Measurements from ENCODE around the gene NUP93.

Gene NUP93

GRCh38 chr16:56851671-56852400, 121.9 kb downstream of the NUP93 start:
- TF ChIP-seq, protein P1, sequence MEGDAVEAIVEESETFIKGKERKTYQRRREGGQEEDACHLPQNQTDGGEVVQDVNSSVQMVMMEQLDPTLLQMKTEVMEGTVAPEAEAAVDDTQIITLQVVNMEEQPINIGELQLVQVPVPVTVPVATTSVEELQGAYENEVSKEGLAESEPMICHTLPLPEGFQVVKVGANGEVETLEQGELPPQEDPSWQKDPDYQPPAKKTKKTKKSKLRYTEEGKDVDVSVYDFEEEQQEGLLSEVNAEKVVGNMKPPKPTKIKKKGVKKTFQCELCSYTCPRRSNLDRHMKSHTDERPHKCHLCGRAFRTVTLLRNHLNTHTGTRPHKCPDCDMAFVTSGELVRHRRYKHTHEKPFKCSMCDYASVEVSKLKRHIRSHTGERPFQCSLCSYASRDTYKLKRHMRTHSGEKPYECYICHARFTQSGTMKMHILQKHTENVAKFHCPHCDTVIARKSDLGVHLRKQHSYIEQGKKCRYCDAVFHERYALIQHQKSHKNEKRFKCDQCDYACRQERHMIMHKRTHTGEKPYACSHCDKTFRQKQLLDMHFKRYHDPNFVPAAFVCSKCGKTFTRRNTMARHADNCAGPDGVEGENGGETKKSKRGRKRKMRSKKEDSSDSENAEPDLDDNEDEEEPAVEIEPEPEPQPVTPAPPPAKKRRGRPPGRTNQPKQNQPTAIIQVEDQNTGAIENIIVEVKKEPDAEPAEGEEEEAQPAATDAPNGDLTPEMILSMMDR (IDR thresholded peaks at IDR 0.05; ENCODE audit: low read depth, low read length, missing control alignments): peak; percentile 80
- DNase-seq (ENCODE audit: low read depth): no peak
- in situ Hi-C loops (cut with HindIII; ENCODE audit: low sequenced_read_pairs): no loop called here
- H3K4me3 ChIP-seq (ENCODE audit: low read depth, low read length): no peak overlapping the region

- DNase-seq (ENCODE audit: low read depth): no peak
- TF ChIP-seq, protein P1 (IDR thresholded peaks at IDR 0.05; ENCODE audit: low read depth, low read length, missing control alignments): no peak
- H3K4me3 ChIP-seq (ENCODE audit: low read depth, low read length): no peak overlapping the region
- in situ Hi-C loops (cut with HindIII; ENCODE audit: low sequenced_read_pairs): no loop called here
Observed at GRCh38 chr16:56852401-56852730, 122.4 kb downstream of the NUP93 start.

DNA sequence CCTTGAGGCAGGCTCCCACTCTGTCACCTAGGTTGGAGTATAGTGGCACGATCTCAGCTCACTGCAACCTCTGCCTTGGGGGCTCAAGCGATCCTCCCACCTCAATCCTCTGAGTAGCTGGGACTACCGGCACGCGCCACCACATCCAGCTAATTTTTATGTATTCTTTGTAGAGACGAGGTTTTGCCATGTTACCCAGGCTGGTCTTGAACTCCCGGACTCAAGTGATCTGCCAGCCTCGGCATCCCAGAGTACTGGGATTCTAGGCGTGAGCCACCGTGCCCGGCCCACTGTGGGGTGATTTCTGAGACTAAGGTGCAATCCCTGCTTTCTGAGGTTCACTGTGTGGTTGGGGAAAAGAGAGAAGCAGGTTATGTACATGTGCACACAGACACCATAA, 123.0 kb downstream of the NUP93 start:
- TF ChIP-seq, protein P1 (IDR thresholded peaks at IDR 0.05; ENCODE audit: low read depth, low read length, missing control alignments): no peak
- H3K4me3 ChIP-seq (ENCODE audit: low read depth, low read length): no peak overlapping the region
- in situ Hi-C loops (cut with HindIII; ENCODE audit: low sequenced_read_pairs): no loop called here
- no peak for DNase-seq (ENCODE audit: low read depth)

DNA sequence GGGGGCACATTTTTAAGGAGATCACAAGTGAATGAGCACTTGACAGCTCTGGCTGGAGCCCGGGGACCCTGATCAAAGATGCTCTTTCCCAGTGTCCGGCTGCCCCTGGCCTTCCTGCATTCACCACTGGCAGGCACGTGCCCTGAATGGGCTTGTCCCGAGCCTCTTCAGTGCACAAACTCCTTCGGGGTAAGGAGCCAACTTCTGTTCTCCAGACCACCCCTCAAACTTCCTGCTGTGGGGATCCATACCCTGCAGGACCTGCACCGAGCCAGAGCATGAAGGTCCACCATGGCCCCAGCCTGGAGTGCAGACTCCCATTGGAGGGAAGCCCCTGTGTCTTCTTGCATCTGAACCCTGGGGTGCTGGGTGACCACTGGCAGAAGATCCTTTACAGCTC, 125.3 kb downstream of the NUP93 start:
- in situ Hi-C loops (cut with HindIII; ENCODE audit: low sequenced_read_pairs): no loop called here
- no peak for DNase-seq (ENCODE audit: low read depth)
- TF ChIP-seq, protein P1 (IDR thresholded peaks at IDR 0.05; ENCODE audit: low read depth, low read length, missing control alignments): no peak
- H3K4me3 ChIP-seq (ENCODE audit: low read depth, low read length): no peak overlapping the region

GRCh38 chr16:56855946-56856345, 126.0 kb downstream of the NUP93 start:
- TF ChIP-seq, protein P1 (IDR thresholded peaks at IDR 0.05; ENCODE audit: low read depth, low read length, missing control alignments): no peak
- in situ Hi-C loops (cut with HindIII; ENCODE audit: low sequenced_read_pairs): no loop called here
- no peak for DNase-seq (ENCODE audit: low read depth)
- no peak overlapping the region for H3K4me3 ChIP-seq (ENCODE audit: low read depth, low read length)

DNA sequence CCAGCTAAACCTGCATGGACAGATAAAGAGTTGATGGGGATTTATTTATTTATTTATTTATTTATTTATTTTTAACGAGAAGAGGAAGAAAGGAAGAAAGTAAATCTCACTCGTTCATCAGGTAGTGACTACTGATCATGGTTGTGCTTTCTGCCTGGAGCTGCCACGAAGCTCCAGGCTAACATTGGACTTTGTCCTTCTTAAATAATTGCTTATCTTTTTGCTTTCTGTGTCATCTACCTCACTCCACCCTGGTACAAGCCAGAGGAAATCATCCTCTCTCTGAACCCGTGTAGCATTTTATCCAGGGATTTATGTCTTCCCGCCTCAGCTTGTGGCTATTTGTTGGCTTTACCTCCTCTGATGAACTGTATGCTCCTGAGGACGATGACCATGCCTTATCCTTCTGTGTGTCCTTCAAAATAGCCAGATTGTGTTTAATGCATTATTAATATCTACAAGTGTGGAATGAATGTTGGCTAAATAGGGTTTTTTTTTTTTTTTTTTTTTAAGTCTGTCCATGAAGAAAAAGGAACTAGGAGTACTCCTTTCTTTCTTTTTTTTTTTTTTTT, 127.0 kb downstream of the NUP93 start:
- no peak for DNase-seq (ENCODE audit: low read depth)
- TF ChIP-seq, protein P1 (IDR thresholded peaks at IDR 0.05; ENCODE audit: low read depth, low read length, missing control alignments): no peak
- in situ Hi-C loops (cut with HindIII; ENCODE audit: low sequenced_read_pairs): no loop called here
- H3K4me3 ChIP-seq (ENCODE audit: low read depth, low read length): no peak overlapping the region
